Measurements from ENCODE around the gene NAA25. TPM values are rescaled to one million over a fixed set of nuclear protein-coding genes. Genes with fewer than 3 reads are reported as not detected.

NAA25 gene
- polyA plus RNA-seq, 1 donor from 2014 or later = 30.7 TPM

- Histone ChIP-seq H3K27me3 (ENCODE audit: insufficient read depth, low read depth, low read length) (no peaks in the 10 kb centered on the region), H3K27ac (ENCODE audit: low read length) (no peak overlapping the region), H3K9me2 (ENCODE audit: insufficient read depth, low read length) (no peaks in the 10 kb centered on the region), H3K79me2 (replicated peaks; ENCODE audit: insufficient read depth, low read length) (peaks cover 20% of the 10 kb centered on the region), H3K4me2 (ENCODE audit: low read length) (no peak overlapping the region), H3K9me3 (ENCODE audit: low read length) (no peaks in the 10 kb centered on the region), H4K20me1 (ENCODE audit: insufficient read depth) (no peaks in the 10 kb centered on the region), H3K9ac (ENCODE audit: low read length) (no peak overlapping the region), H3K36me3 (ENCODE audit: insufficient read depth, low read length) (no peaks in the 10 kb centered on the region), H3F3A (ENCODE audit: insufficient read depth, low read length, poor library complexity, severe bottlenecking) (no peaks in the 10 kb centered on the region), H3K4me3 (ENCODE audit: low read length) (no peak overlapping the region), H2AFZ (ENCODE audit: low read depth, low read length) (no peak overlapping the region)
- TF ChIP-seq REST (IDR thresholded peaks at IDR 0.05; ENCODE audit: borderline replicate concordance) = no peak
- TF ChIP-seq TAF1 (IDR thresholded peaks at IDR 0.05; ENCODE audit: low read depth) = no peak
- no peak for TF ChIP-seq EP300 (conservative IDR thresholded peaks at IDR 0.05; ENCODE audit: poor library complexity, severe bottlenecking)
- no peak for TF ChIP-seq MXI1 (conservative IDR thresholded peaks at IDR 0.05; ENCODE audit: poor library complexity, severe bottlenecking)
- TF ChIP-seq EZH2 (IDR thresholded peaks at IDR 0.05; ENCODE audit: borderline replicate concordance, insufficient read depth, low read length, poor library complexity, severe bottlenecking) = no peak
- TF ChIP-seq RAD21 (conservative IDR thresholded peaks at IDR 0.05) = no peak
- no peak for TF ChIP-seq CTCF (IDR thresholded peaks at IDR 0.05; ENCODE audit: poor library complexity, severe bottlenecking)
- TF ChIP-seq POLR2AphosphoS5 (IDR thresholded peaks at IDR 0.05) = no peak
- TF ChIP-seq SMC3 (conservative IDR thresholded peaks at IDR 0.05; ENCODE audit: poor library complexity) = no peak
Measured at GRCh38 chr12:112096667-112097066, 11.9 kb downstream of the NAA25 start.

- peaks cover 18% of the 10 kb centered on the region for H3K79me2 ChIP-seq (replicated peaks; ENCODE audit: insufficient read depth, low read length)
- H3K9me2 ChIP-seq (ENCODE audit: insufficient read depth, low read length) = no peaks in the 10 kb centered on the region
- no peak overlapping the region for H3K4me3 ChIP-seq (ENCODE audit: low read length)
- no peaks in the 10 kb centered on the region for H3F3A ChIP-seq (ENCODE audit: insufficient read depth, low read length, poor library complexity, severe bottlenecking)
- no peaks in the 10 kb centered on the region for H3K27me3 ChIP-seq (ENCODE audit: insufficient read depth, low read depth, low read length)
- H4K20me1 ChIP-seq (ENCODE audit: insufficient read depth) = no peaks in the 10 kb centered on the region
- H3K36me3 ChIP-seq (ENCODE audit: insufficient read depth, low read length) = no peaks in the 10 kb centered on the region
- H3K9me3 ChIP-seq (ENCODE audit: low read length) = no peaks in the 10 kb centered on the region
- no peak for TF ChIP-seq TAF1 (IDR thresholded peaks at IDR 0.05; ENCODE audit: low read depth)
- TF ChIP-seq MXI1 (conservative IDR thresholded peaks at IDR 0.05; ENCODE audit: poor library complexity, severe bottlenecking) = no peak
- no peak for TF ChIP-seq SMC3 (conservative IDR thresholded peaks at IDR 0.05; ENCODE audit: poor library complexity)
- TF ChIP-seq RAD21 (conservative IDR thresholded peaks at IDR 0.05) = no peak
- no peak for TF ChIP-seq EP300 (conservative IDR thresholded peaks at IDR 0.05; ENCODE audit: poor library complexity, severe bottlenecking)
- TF ChIP-seq REST (IDR thresholded peaks at IDR 0.05; ENCODE audit: borderline replicate concordance) = no peak
- no peak overlapping the region for H3K27ac ChIP-seq (ENCODE audit: low read length)
- H2AFZ ChIP-seq (ENCODE audit: low read depth, low read length) = no peak overlapping the region
- no peak overlapping the region for H3K9ac ChIP-seq (ENCODE audit: low read length)
- no peak overlapping the region for H3K4me2 ChIP-seq (ENCODE audit: low read length)
Measured at GRCh38 chr12:112096070-112096469, 12.5 kb downstream of the NAA25 start.
